HG03442 (cell line): Measurements from ENCODE around the gene ANAPC2.
A peak's percentile ranks its signal among the peaks of the same experiment; 100 is the strongest.

ENCODE experiments used
- ATAC-seq: cut with Tn5 transposase; IDR thresholded peaks from one replicate; pipeline ENCODE4 v1.9.1; 2021; ENCODE audit warnings: mild to moderate bottlenecking, moderate library complexity; ENCODE audit not compliant: unreplicated experiment

The ANAPC2 gene

DNA sequence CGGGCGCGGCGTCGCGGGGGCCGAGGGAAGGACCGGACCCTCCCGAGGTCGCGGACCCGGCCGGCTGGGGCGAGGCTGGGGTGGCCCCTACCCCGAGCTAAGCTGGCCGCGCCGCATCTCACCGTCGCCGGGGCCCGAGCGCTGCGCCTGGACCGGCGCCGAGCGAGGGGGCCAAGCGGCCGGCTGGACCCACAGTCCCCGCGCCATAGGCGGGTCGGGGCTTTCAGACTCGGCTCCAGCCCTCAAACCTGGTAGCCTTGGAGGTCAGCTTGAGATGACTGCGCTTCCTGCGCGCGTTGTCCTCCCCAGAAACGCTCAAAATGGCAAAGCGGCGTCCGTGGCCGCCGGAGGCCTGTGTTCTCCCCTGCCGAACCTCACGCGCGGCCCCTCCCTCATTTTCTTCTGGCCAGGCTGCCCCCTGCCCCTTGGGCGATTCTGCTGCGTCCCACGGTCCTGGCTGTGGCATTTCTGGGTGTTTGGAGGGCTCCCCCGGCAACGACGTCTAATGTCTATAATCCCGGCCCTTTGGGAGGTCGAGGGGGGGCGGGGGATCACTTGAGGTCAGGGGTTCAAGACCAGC, 58.1 kb downstream of the ANAPC2 start:
- no peak for ATAC-seq

DNA sequence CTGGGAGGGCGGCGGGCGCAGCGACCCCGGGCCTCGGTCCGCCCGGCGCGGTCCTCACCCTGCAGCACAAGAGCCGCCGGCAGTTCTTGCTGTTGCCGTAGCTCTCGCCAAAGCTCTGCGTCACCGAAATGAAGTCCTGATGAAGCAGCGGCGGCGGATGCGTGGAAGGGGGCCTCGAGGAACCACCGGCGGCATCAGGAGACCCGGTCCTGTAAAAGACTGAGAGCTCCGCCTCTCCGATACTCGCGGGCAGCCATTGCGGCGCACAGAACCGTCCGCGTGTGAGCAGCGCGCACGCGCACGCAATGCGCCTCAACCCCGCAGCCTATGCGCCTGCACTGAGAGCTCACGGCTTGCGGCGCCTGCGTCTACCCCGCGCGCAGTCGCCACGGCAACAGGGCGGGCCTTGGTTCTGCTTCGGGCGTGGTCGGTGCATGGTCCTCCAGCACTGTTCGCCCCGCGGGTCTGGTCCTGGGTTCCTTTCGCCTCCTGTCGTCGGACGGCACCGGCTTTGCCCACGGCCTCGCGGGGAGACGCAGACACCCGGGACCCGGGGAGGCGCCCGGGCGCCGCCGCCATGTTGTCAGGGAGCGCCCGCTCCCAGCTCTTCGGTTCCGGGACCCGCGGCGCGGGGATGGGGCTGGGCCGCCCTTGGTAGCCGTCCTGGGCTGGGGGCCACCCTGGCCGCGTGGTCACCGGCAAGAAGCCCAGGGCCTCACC, 58.7 kb downstream of the ANAPC2 start:
- peak; percentile 76 for ATAC-seq

DNA sequence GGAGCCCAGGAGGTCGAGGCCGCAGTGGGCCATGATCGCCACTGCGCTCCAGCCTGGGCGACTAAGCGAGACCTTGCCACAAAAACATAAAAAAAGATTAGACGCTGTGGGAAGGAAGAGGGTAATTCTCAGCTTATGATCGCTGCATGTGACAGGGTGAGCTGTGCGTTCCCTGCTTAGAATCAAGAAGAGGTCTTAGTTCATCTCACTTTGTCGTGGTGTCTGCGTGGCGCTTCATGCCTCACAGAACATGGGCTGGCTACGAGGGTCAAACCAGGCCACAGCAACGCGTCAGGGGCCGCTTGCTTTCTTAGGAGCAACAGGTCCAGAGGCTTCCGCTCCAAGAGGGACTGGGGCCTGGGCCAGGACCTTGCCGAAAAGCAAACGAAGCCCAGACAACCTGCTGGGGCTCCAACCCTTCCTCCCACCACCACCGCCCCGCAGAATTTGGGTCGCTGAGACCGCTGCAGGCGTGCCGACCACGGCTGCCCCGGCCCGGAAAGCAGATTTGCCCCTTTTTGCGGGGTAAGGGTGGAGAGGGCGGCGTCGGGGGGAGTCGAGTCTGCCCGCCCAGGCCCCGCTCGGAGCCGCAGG, 59.4 kb downstream of the ANAPC2 start:
- ATAC-seq, result peak; percentile 7

DNA sequence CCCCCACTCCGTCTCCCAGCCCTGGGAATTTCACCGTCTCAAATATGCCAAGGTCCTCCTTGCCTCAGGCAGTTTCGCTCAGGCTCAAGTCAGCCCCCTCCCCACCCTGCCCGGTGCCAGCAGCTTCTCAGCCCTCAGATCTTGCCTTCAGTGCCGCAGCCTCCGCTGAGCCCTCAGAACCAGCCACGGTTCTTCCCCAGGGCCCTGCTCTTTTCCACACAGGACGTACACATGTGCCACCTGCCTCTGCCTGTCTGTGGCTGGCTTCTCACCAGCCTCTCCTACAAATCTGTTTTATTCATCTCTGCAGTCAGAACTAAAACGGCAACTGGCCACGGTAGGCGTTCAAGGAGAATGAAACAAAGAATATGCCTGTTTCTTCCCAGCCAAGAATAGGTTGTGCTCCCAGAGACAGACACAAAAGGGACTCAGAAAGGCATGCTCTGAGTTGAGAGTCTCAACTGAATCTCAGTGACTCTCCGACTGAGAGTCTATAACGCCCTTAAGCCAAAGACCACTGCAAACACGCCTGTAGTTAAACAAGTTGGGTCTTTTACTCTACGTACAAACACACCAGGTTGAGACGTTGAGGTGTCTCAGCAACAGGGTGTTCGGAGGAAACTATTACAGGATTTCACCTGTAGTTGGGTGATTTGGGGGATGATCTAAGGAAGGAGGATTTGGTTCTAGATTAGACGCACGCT, 60.0 kb downstream of the ANAPC2 start:
- no peak for ATAC-seq

DNA sequence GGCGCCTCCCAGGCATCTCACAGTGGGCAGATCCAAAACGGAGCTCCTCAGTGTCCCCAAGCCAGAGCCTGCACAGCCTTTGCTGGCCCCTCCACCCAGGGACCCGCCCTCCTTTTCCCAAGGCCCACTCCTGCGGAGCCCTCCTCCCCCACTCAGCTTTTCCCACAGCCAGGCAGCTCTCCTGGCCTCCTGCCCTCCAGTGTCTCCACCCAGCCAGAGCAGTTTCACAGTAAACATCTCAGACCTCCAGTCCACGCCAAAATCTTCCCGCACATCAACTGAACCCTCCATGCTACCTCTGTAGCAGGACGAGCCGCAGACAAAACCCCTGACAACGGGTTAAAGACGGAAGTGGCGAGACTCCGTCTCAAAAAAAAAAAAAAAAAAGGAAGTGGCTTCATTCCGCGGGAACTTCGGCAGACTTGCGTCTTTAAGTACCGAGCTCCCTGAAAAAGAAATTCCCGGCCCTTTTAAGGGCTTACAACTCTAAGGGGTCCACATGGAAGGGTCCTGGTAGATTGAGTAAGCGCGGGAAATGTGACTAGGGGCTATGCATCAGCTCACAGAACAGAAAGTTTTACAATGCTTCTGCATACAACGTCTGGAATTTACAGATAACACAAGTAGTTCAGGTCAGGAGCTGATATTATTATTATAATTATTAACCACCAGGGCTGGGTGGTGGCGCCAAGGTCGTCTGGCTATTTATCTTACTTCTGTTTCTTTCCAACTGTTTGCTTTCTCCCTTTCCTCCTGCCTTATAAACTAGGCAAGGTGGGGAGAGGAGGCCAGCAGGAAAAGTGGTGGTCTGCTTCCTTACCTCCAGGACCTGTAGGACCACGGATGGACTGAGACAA, 60.8 kb downstream of the ANAPC2 start:
- no peak for ATAC-seq

DNA sequence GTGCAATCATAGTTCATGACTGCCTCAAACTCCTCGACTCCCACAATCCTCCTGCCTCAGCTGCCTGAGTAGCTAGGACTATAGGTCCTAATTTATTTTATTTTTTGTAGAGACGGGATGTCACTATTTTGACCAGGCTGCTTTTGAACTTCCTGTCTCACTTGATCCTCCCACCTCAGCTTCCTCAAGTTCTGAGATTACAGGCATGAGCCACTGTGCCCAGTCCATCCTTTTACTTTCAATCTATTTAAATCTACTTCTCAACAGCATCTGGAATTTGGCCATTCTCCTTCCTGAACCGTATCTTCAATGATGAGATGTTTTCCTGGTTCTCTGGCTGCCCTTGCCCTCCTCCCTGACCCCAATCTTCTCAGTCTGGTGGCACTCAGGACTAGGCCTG, 61.6 kb downstream of the ANAPC2 start:
- ATAC-seq, result no peak
